ENCODE results near the gene CPT1C.

Gene CPT1C

GRCh38 chr19:49655570-49656455, 35.1 kb upstream of the CPT1C start:
- Histone ChIP-seq H3K4me1 (no peaks in the 10 kb centered on the region), H3K36me3 (ENCODE audit: control insufficient read depth, insufficient read depth, low read length) (no peaks in the 10 kb centered on the region), H3K9ac (no peak overlapping the region), H2AFZ (no peak overlapping the region), H3K4me3 (ENCODE audit: low read depth, low read length) (no peak overlapping the region), H3K9me3 (ENCODE audit: control insufficient read depth, low read length) (no peaks in the 10 kb centered on the region), H3K27me3 (ENCODE audit: control insufficient read depth, insufficient read depth, low read length) (no peaks in the 10 kb centered on the region), H3K4me2 (ENCODE audit: low read length) (no peak overlapping the region), H3K27ac (no peak overlapping the region), H3K79me2 (peaks cover 5% of the 10 kb centered on the region)
- TF ChIP-seq CTCF (IDR thresholded peaks at IDR 0.05) = no peak

GRCh38 chr19:49656456-49657109, 34.3 kb upstream of the CPT1C start:
- Histone ChIP-seq H2AFZ (no peak overlapping the region), H3K27me3 (ENCODE audit: control insufficient read depth, insufficient read depth, low read length) (no peaks in the 10 kb centered on the region), H3K79me2 (peaks cover 5% of the 10 kb centered on the region), H3K4me2 (ENCODE audit: low read length) (no peak overlapping the region), H3K9ac (no peak overlapping the region), H3K36me3 (ENCODE audit: control insufficient read depth, insufficient read depth, low read length) (no peaks in the 10 kb centered on the region), H3K4me3 (ENCODE audit: low read depth, low read length) (no peak overlapping the region), H3K4me1 (no peaks in the 10 kb centered on the region), H3K27ac (no peak overlapping the region), H3K9me3 (ENCODE audit: control insufficient read depth, low read length) (no peaks in the 10 kb centered on the region)
- TF ChIP-seq CTCF (IDR thresholded peaks at IDR 0.05) = no peak

GRCh38 chr19:49657493-49658138, 33.3 kb upstream of the CPT1C start:
- Histone ChIP-seq H3K79me2 (peaks cover 5% of the 10 kb centered on the region), H3K4me3 (ENCODE audit: low read depth, low read length) (no peak overlapping the region), H3K4me1 (no peaks in the 10 kb centered on the region), H3K36me3 (ENCODE audit: control insufficient read depth, insufficient read depth, low read length) (no peaks in the 10 kb centered on the region), H3K4me2 (ENCODE audit: low read length) (no peak overlapping the region), H3K27ac (no peak overlapping the region), H3K27me3 (ENCODE audit: control insufficient read depth, insufficient read depth, low read length) (no peaks in the 10 kb centered on the region), H3K9me3 (ENCODE audit: control insufficient read depth, low read length) (no peaks in the 10 kb centered on the region), H3K9ac (no peak overlapping the region), H2AFZ (no peak overlapping the region)
- TF ChIP-seq CTCF (IDR thresholded peaks at IDR 0.05) = no peak

- H3K36me3 ChIP-seq (ENCODE audit: control insufficient read depth, insufficient read depth, low read length) = no peaks in the 10 kb centered on the region
These were observed 32.8 kb upstream of the CPT1C start for GRCh38 chr19:49658139-49658517.

More at GRCh38 chr19:49658139-49658517, 32.8 kb upstream of the CPT1C start:
- no peak for TF ChIP-seq CTCF (IDR thresholded peaks at IDR 0.05)
- Histone ChIP-seq H3K27me3 (ENCODE audit: control insufficient read depth, insufficient read depth, low read length) (no peaks in the 10 kb centered on the region), H3K27ac (no peak overlapping the region), H3K4me1 (no peaks in the 10 kb centered on the region), H3K9ac (no peak overlapping the region), H3K4me3 (ENCODE audit: low read depth, low read length) (no peak overlapping the region), H3K4me2 (ENCODE audit: low read length) (no peak overlapping the region), H3K9me3 (ENCODE audit: control insufficient read depth, low read length) (no peaks in the 10 kb centered on the region), H2AFZ (no peak overlapping the region), H3K79me2 (peaks cover 2% of the 10 kb centered on the region)

Data from parathyroid adenoma (tissue), 2 donors.